GM23338 (cell line): ENCODE measurements around the gene OS9. TPM values are rescaled to one million over a fixed set of nuclear protein-coding genes. Genes with fewer than 3 reads are reported as not detected.

ENCODE experiments used
- ATAC-seq: fragments of 200-7000 bp; cut with Tn5 transposase; 3 replicates; pipeline ENCODE4 v1.9.1; 2020
- DNase-seq: peaks from one replicate; pipeline ENCODE4 v3.0.0-alpha.2; 2015; ENCODE audit warnings: low spot score
- H2AFZ ChIP-seq: fragments of 200-600 bp; sonication (generic); 2 replicates; pipeline ENCODE4 v1.8.0; 2016; ENCODE audit warnings: antibody characterized with exemption, mild to moderate bottlenecking, moderate library complexity
- H3F3A ChIP-seq: fragments of 200-600 bp; sonication (generic); replicated peaks from 2 replicates; pipeline ENCODE4 v1.8.0; 2017; ENCODE audit warnings: antibody characterized with exemption, mixed run types, low read depth
- H3K27ac ChIP-seq: fragments of 200-600 bp; sonication (generic); 2 replicates; pipeline ENCODE4 v1.6.1; 2016; ENCODE audit warnings: low read depth
- H3K27me3 ChIP-seq: fragments of 200-600 bp; sonication (generic); 2 replicates; pipeline ENCODE4 v1.8.0; 2016; ENCODE audit warnings: mild to moderate bottlenecking, mixed run types, moderate library complexity; ENCODE audit not compliant: insufficient read depth
- H3K36me3 ChIP-seq: fragments of 200-600 bp; sonication (generic); 2 replicates; pipeline ENCODE4 v1.8.0; 2016; ENCODE audit warnings: mild to moderate bottlenecking; ENCODE audit not compliant: insufficient read depth
- H3K4me1 ChIP-seq: fragments of 200-600 bp; sonication (generic); 2 replicates; pipeline ENCODE4 v1.8.0; 2016; ENCODE audit warnings: mild to moderate bottlenecking, moderate library complexity; ENCODE audit not compliant: insufficient read depth
- H3K4me2 ChIP-seq: fragments of 200-600 bp; sonication (generic); 2 replicates; pipeline ENCODE4 v1.7.1; 2017; ENCODE audit warnings: mixed run types
- H3K4me3 ChIP-seq: fragments of 200-600 bp; sonication (generic); 2 replicates; pipeline ENCODE4 v1.6.1; 2016; ENCODE audit warnings: mixed run types
- H3K79me2 ChIP-seq: fragments of 200-600 bp; sonication (generic); replicated peaks from 2 replicates; pipeline ENCODE4 v1.8.0; 2017; ENCODE audit warnings: mild to moderate bottlenecking; ENCODE audit not compliant: insufficient read depth
- H3K9me2 ChIP-seq: fragments of 200-600 bp; sonication (generic); 2 replicates; pipeline ENCODE4 v1.8.0; 2017; ENCODE audit not compliant: insufficient read depth
- H4K20me1 ChIP-seq: fragments of 200-600 bp; sonication (generic); replicated peaks from 2 replicates; pipeline ENCODE4 v1.8.0; 2017; ENCODE audit warnings: mild to moderate bottlenecking; ENCODE audit not compliant: insufficient read depth
- H3K27ac Mint-ChIP-seq: 2 replicates; pipeline ENCODE4 v1.8.0; 2020; ENCODE audit warnings: inconsistent platforms, mild to moderate bottlenecking, moderate library complexity, mixed read lengths
- H3K27me3 Mint-ChIP-seq: 3 replicates; pipeline ENCODE4 v1.8.0; 2022; ENCODE audit warnings: low read depth, mild to moderate bottlenecking, moderate library complexity, mixed read lengths, inconsistent platforms; ENCODE audit not compliant: insufficient read depth, poor library complexity
- H3K36me3 Mint-ChIP-seq: 3 replicates; pipeline ENCODE4 v1.8.0; 2021; ENCODE audit warnings: low read depth, mild to moderate bottlenecking, inconsistent platforms, moderate library complexity, mixed read lengths
- H3K4me1 Mint-ChIP-seq: 3 replicates; pipeline ENCODE4 v1.8.0; 2020; ENCODE audit warnings: mild to moderate bottlenecking, inconsistent platforms, mixed read lengths
- H3K4me3 Mint-ChIP-seq: 3 replicates; pipeline ENCODE4 v1.8.0; 2021; ENCODE audit warnings: moderate library complexity, mild to moderate bottlenecking, inconsistent platforms, mixed read lengths
- H3K9me3 Mint-ChIP-seq: 3 replicates; pipeline ENCODE4 v1.8.0; 2020; ENCODE audit warnings: moderate library complexity, mild to moderate bottlenecking, inconsistent platforms, mixed read lengths
- CREB1 ChIP-seq: fragments of 250-450 bp; sonication (Bioruptor Pico); IDR thresholded peaks from 2 replicates; pipeline ENCODE4 v1.5.0; 2020; ENCODE audit warnings: low read depth, mild to moderate bottlenecking, moderate library complexity
- EZH2 ChIP-seq: fragments of 200-600 bp; sonication (generic); IDR thresholded peaks from one replicate; pipeline ENCODE4 v1.8.0; 2017; ENCODE audit warnings: antibody characterized with exemption, mild to moderate bottlenecking, low read depth; ENCODE audit not compliant: unreplicated experiment
- EZH2phosphoT487 ChIP-seq: fragments of 200-600 bp; sonication (generic); IDR thresholded peaks from one replicate; pipeline ENCODE4 v1.8.1; 2018; ENCODE audit warnings: antibody characterized with exemption; ENCODE audit not compliant: unreplicated experiment
- JUNB ChIP-seq: IDR thresholded peaks from one replicate; pipeline ENCODE4 v1.6.1; 2016; ENCODE audit warnings: antibody characterized with exemption; ENCODE audit not compliant: unreplicated experiment
- NANOG ChIP-seq: IDR thresholded peaks from 2 replicates; pipeline ENCODE4 v1.6.1; 2016; ENCODE audit warnings: antibody characterized with exemption, borderline replicate concordance
- POLR2AphosphoS5 ChIP-seq: IDR thresholded peaks from 2 replicates; pipeline ENCODE4 v1.6.1; 2016; ENCODE audit warnings: antibody characterized with exemption, low read depth
- STAT1 ChIP-seq: IDR thresholded peaks from one replicate; pipeline ENCODE4 v1.6.1; 2016; ENCODE audit warnings: antibody characterized with exemption; ENCODE audit not compliant: unreplicated experiment
- ZNF114 ChIP-seq: fragments of 250-450 bp; sonication (Bioruptor Pico); IDR thresholded peaks from 2 replicates; pipeline ENCODE4 v1.5.0; 2020; ENCODE audit warnings: mild to moderate bottlenecking, moderate library complexity
- ZNF331 ChIP-seq: fragments of 250-450 bp; sonication (Bioruptor Pico); IDR thresholded peaks from 2 replicates; pipeline ENCODE4 v1.5.0; 2020; ENCODE audit warnings: low read depth, mild to moderate bottlenecking, moderate library complexity
- ZNF462 ChIP-seq: fragments of 250-450 bp; sonication (Bioruptor Pico); IDR thresholded peaks from 2 replicates; pipeline ENCODE4 v1.5.0; 2020; ENCODE audit warnings: mild to moderate bottlenecking, moderate library complexity
- polyA plus RNA-seq: library from polyadenylated mRNA; unstranded; fragments of >200 nt; fragmentation: Nextera tagmentation; extraction: Ambion mirVana; gene quantifications from 2 replicates; pipeline ENCODE4 v1.2.1, GENCODE V29; 2016
- total RNA-seq: library from RNA; depleted of rRNA; stranded (reverse); fragments of >200 nt; shearing (Covaris generic); gene quantifications from 2 replicates; pipeline ENCODE4 v1.2.3, GENCODE V29; 2014
- TF ChIP-seq, protein P1 (sequence below): IDR thresholded peaks from 2 replicates; pipeline ENCODE4 v1.6.1; 2016; ENCODE audit warnings: antibody characterized with exemption
- TF ChIP-seq, protein P2 (sequence below), 2 experiments: fragments of 200-600 bp in 1 of 2; sonication (generic) in 1 of 2; conservative IDR thresholded peaks; 2 replicates each; pipeline versions ENCODE4 v1.5.1 to v1.6.1; 2016 to 2017; ENCODE audit warnings: antibody characterized with exemption in 2 of 2, low read depth in 2 of 2, mild to moderate bottlenecking in 2 of 2, moderate library complexity in 1 of 2
- TF ChIP-seq, protein P3 (sequence below): IDR thresholded peaks from one replicate; pipeline ENCODE4 v1.6.1; 2018; ENCODE audit warnings: antibody characterized with exemption; ENCODE audit not compliant: unreplicated experiment

Gene OS9
- total and polyA plus RNA-seq, 2 experiments from 2014 or later: 27.5 to 79.7 TPM

DNA sequence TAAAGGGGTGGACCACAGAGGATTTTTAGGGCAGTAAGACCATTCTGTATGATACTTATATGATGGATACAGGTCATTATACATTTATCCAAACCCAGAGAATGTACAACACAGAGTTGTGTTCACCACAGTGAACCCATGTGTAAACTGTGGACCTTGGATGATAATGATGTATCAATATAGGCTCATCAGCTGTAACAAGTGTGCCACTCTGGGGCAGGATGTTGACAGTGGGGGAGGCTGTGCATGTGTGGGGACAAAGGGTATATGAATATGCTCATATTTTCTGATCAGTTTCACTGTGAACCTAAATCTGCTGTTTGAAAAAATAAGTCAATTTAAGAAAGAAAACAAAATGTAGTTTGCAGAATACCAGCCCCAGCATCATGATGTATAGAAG is 14.2 kb upstream of the OS9 start (continued):
- no peak for TF ChIP-seq EZH2
- TF ChIP-seq POLR2AphosphoS5: no peak
- TF ChIP-seq CREB1: no peak

- no peak overlapping the region for H3K4me2 ChIP-seq
- no peak overlapping the region for H3K27ac ChIP-seq
- H3K27me3 ChIP-seq: no peaks in the 10 kb centered on the region
- H3K4me1 Mint-ChIP-seq: no peaks in the 10 kb centered on the region
- H3K4me1 ChIP-seq: no peaks in the 10 kb centered on the region
- no peaks in the 10 kb centered on the region for H3K36me3 ChIP-seq
- no peaks in the 10 kb centered on the region for H3K36me3 Mint-ChIP-seq
- TF ChIP-seq STAT1 (no peak), NANOG (no peak), JUNB (no peak), EZH2 (no peak), ZNF331 (no peak), CREB1 (no peak), ZNF114 (CRISPR knock-in tag) (no peak), EZH2phosphoT487 (no peak), POLR2AphosphoS5 (no peak), ZNF462 (CRISPR knock-in tag) (no peak)
- TF ChIP-seq, protein P1, sequence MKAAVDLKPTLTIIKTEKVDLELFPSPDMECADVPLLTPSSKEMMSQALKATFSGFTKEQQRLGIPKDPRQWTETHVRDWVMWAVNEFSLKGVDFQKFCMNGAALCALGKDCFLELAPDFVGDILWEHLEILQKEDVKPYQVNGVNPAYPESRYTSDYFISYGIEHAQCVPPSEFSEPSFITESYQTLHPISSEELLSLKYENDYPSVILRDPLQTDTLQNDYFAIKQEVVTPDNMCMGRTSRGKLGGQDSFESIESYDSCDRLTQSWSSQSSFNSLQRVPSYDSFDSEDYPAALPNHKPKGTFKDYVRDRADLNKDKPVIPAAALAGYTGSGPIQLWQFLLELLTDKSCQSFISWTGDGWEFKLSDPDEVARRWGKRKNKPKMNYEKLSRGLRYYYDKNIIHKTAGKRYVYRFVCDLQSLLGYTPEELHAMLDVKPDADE: no peak
- TF ChIP-seq, protein P2, sequence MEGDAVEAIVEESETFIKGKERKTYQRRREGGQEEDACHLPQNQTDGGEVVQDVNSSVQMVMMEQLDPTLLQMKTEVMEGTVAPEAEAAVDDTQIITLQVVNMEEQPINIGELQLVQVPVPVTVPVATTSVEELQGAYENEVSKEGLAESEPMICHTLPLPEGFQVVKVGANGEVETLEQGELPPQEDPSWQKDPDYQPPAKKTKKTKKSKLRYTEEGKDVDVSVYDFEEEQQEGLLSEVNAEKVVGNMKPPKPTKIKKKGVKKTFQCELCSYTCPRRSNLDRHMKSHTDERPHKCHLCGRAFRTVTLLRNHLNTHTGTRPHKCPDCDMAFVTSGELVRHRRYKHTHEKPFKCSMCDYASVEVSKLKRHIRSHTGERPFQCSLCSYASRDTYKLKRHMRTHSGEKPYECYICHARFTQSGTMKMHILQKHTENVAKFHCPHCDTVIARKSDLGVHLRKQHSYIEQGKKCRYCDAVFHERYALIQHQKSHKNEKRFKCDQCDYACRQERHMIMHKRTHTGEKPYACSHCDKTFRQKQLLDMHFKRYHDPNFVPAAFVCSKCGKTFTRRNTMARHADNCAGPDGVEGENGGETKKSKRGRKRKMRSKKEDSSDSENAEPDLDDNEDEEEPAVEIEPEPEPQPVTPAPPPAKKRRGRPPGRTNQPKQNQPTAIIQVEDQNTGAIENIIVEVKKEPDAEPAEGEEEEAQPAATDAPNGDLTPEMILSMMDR (conservative IDR thresholded peaks at IDR 0.05; ENCODE audit: low read depth in 2 of 2): no peak
- TF ChIP-seq, protein P3, sequence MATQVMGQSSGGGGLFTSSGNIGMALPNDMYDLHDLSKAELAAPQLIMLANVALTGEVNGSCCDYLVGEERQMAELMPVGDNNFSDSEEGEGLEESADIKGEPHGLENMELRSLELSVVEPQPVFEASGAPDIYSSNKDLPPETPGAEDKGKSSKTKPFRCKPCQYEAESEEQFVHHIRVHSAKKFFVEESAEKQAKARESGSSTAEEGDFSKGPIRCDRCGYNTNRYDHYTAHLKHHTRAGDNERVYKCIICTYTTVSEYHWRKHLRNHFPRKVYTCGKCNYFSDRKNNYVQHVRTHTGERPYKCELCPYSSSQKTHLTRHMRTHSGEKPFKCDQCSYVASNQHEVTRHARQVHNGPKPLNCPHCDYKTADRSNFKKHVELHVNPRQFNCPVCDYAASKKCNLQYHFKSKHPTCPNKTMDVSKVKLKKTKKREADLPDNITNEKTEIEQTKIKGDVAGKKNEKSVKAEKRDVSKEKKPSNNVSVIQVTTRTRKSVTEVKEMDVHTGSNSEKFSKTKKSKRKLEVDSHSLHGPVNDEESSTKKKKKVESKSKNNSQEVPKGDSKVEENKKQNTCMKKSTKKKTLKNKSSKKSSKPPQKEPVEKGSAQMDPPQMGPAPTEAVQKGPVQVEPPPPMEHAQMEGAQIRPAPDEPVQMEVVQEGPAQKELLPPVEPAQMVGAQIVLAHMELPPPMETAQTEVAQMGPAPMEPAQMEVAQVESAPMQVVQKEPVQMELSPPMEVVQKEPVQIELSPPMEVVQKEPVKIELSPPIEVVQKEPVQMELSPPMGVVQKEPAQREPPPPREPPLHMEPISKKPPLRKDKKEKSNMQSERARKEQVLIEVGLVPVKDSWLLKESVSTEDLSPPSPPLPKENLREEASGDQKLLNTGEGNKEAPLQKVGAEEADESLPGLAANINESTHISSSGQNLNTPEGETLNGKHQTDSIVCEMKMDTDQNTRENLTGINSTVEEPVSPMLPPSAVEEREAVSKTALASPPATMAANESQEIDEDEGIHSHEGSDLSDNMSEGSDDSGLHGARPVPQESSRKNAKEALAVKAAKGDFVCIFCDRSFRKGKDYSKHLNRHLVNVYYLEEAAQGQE: no peak
- no peak overlapping the region for H3K27ac Mint-ChIP-seq
- H4K20me1 ChIP-seq: no peaks in the 10 kb centered on the region
- DNase-seq (no peak), ATAC-seq (no peak)
- no peak overlapping the region for H3K4me3 ChIP-seq
- H3K9me2 ChIP-seq: no peaks in the 10 kb centered on the region; the same call in 1 of the 2 replicates
- H3K79me2 ChIP-seq: no peaks in the 10 kb centered on the region
- no peak overlapping the region for H3K4me3 Mint-ChIP-seq
- H3K9me3 Mint-ChIP-seq: peaks cover 16% of the 10 kb centered on the region; the same call in 2 of the 3 replicates
- no peaks in the 10 kb centered on the region for H3F3A ChIP-seq
- H2AFZ ChIP-seq: no peak overlapping the region
- no peaks in the 10 kb centered on the region for H3K27me3 Mint-ChIP-seq
Observed at GRCh38 chr12:57687862-57688261, 6.1 kb upstream of the OS9 start.
